ENCODE data around the gene MOK. TPM values are rescaled to one million over a fixed set of nuclear protein-coding genes. Genes with fewer than 3 reads are reported as not detected.

Gene MOK
- polyA plus RNA-seq, 1 donor from 2014 or later, result 63.6 TPM

DNA sequence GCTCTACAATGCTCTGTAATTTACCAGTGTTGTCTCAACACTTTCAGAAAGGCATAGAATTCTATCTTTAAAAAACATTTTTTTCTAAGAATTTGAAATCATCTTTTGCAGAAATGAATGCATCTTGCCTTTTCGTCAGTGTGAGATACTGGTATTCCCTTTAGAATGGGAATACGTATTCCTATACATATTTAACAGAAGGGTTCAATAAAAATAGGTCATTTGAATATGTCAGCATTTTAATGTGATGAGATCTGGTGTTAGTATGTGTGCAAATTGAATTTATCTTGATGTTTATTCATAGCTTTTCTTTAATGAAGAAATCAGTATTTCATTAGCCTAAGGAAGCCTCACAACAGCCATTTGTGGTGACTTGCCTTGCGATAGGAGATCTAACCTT, 121.1 kb downstream of the MOK start:
- Histone ChIP-seq H3K4me3 (ENCODE audit: low read length) (peak overlapping the region; percentile 57), H3K27ac (ENCODE audit: low read length) (peak overlapping the region; percentile 90), H3K9ac (ENCODE audit: low read length) (peak overlapping the region; percentile 56), H4K20me1 (ENCODE audit: insufficient read depth) (no peaks in the 10 kb centered on the region), H3K9me2 (ENCODE audit: insufficient read depth, low read length) (no peaks in the 10 kb centered on the region), H3K27me3 (ENCODE audit: insufficient read depth, low read depth, low read length) (no peaks in the 10 kb centered on the region), H3K36me3 (ENCODE audit: insufficient read depth, low read length) (no peaks in the 10 kb centered on the region), H3K4me2 (ENCODE audit: low read length) (peak overlapping the region; percentile 76), H2AFZ (ENCODE audit: low read depth, low read length) (no peak overlapping the region), H3K9me3 (ENCODE audit: low read length) (no peaks in the 10 kb centered on the region), H3K79me2 (replicated peaks; ENCODE audit: insufficient read depth, low read length) (peaks cover 36% of the 10 kb centered on the region), H3F3A (ENCODE audit: insufficient read depth, low read length, poor library complexity, severe bottlenecking) (peaks cover 10% of the 10 kb centered on the region)
- TF ChIP-seq, protein P1, sequence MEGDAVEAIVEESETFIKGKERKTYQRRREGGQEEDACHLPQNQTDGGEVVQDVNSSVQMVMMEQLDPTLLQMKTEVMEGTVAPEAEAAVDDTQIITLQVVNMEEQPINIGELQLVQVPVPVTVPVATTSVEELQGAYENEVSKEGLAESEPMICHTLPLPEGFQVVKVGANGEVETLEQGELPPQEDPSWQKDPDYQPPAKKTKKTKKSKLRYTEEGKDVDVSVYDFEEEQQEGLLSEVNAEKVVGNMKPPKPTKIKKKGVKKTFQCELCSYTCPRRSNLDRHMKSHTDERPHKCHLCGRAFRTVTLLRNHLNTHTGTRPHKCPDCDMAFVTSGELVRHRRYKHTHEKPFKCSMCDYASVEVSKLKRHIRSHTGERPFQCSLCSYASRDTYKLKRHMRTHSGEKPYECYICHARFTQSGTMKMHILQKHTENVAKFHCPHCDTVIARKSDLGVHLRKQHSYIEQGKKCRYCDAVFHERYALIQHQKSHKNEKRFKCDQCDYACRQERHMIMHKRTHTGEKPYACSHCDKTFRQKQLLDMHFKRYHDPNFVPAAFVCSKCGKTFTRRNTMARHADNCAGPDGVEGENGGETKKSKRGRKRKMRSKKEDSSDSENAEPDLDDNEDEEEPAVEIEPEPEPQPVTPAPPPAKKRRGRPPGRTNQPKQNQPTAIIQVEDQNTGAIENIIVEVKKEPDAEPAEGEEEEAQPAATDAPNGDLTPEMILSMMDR (IDR thresholded peaks at IDR 0.05; ENCODE audit: poor library complexity, severe bottlenecking), result no peak
- TF ChIP-seq MXI1 (conservative IDR thresholded peaks at IDR 0.05; ENCODE audit: poor library complexity, severe bottlenecking) (no peak), RAD21 (conservative IDR thresholded peaks at IDR 0.05) (no peak), EZH2 (IDR thresholded peaks at IDR 0.05; ENCODE audit: borderline replicate concordance, insufficient read depth, low read length, poor library complexity, severe bottlenecking) (no peak), TAF1 (IDR thresholded peaks at IDR 0.05; ENCODE audit: low read depth) (no peak), EP300 (conservative IDR thresholded peaks at IDR 0.05; ENCODE audit: poor library complexity, severe bottlenecking) (no peak), POLR2AphosphoS5 (IDR thresholded peaks at IDR 0.05) (no peak), SMC3 (conservative IDR thresholded peaks at IDR 0.05; ENCODE audit: poor library complexity) (no peak)
- TF ChIP-seq, protein P2, sequence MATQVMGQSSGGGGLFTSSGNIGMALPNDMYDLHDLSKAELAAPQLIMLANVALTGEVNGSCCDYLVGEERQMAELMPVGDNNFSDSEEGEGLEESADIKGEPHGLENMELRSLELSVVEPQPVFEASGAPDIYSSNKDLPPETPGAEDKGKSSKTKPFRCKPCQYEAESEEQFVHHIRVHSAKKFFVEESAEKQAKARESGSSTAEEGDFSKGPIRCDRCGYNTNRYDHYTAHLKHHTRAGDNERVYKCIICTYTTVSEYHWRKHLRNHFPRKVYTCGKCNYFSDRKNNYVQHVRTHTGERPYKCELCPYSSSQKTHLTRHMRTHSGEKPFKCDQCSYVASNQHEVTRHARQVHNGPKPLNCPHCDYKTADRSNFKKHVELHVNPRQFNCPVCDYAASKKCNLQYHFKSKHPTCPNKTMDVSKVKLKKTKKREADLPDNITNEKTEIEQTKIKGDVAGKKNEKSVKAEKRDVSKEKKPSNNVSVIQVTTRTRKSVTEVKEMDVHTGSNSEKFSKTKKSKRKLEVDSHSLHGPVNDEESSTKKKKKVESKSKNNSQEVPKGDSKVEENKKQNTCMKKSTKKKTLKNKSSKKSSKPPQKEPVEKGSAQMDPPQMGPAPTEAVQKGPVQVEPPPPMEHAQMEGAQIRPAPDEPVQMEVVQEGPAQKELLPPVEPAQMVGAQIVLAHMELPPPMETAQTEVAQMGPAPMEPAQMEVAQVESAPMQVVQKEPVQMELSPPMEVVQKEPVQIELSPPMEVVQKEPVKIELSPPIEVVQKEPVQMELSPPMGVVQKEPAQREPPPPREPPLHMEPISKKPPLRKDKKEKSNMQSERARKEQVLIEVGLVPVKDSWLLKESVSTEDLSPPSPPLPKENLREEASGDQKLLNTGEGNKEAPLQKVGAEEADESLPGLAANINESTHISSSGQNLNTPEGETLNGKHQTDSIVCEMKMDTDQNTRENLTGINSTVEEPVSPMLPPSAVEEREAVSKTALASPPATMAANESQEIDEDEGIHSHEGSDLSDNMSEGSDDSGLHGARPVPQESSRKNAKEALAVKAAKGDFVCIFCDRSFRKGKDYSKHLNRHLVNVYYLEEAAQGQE (IDR thresholded peaks at IDR 0.05; ENCODE audit: borderline replicate concordance), result no peak

DNA sequence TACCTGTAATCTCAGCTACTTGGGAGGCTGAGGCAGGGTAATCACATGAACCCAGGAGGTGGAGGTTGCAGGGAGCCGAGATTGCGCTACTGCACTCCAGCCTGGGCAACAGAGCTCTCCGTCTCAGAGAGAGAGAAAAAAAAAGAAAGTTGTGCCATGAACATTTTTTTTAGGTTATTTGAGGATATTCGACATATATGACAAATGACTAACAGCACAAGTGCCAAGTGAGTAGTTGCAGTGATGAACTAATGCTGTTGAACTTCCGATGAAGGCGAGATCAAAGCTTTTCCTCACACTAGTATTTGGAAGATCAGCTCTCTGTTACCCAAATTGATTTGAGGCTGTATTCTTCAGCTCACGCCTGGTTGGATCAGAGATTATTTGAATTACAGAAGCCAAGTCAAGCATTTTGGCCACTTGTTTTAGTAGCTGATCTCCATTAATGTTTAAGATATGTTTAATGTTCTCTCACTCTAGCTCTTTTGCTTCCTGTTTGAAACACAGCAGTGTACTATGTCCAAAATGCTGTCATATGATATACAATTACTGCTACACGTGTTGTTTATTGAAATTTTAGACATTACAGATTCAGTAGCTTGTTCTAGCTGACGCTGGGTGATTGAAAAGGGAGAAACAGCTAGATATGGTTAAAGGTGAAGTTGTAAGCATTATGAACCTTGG, 121.9 kb downstream of the MOK start:
- peaks cover 32% of the 10 kb centered on the region for H3K79me2 ChIP-seq (replicated peaks; ENCODE audit: insufficient read depth, low read length)
- H3K27ac ChIP-seq (ENCODE audit: low read length), result peak overlapping the region; percentile 90

More for the DNA sequence above, 121.9 kb downstream of the MOK start:
- TF ChIP-seq EP300 (conservative IDR thresholded peaks at IDR 0.05; ENCODE audit: poor library complexity, severe bottlenecking), result no peak
- no peak for TF ChIP-seq SMC3 (conservative IDR thresholded peaks at IDR 0.05; ENCODE audit: poor library complexity)
- no peak for TF ChIP-seq EZH2 (IDR thresholded peaks at IDR 0.05; ENCODE audit: borderline replicate concordance, insufficient read depth, low read length, poor library complexity, severe bottlenecking)
- no peak for TF ChIP-seq RAD21 (conservative IDR thresholded peaks at IDR 0.05)
- TF ChIP-seq POLR2AphosphoS5 (IDR thresholded peaks at IDR 0.05), result no peak
- no peak for TF ChIP-seq TAF1 (IDR thresholded peaks at IDR 0.05; ENCODE audit: low read depth)
- TF ChIP-seq, protein P2 (IDR thresholded peaks at IDR 0.05; ENCODE audit: borderline replicate concordance), result no peak
- no peak for TF ChIP-seq MXI1 (conservative IDR thresholded peaks at IDR 0.05; ENCODE audit: poor library complexity, severe bottlenecking)
- TF ChIP-seq, protein P1 (IDR thresholded peaks at IDR 0.05; ENCODE audit: poor library complexity, severe bottlenecking), result no peak
- Histone ChIP-seq H3K9me3 (ENCODE audit: low read length) (no peaks in the 10 kb centered on the region), H3K27me3 (ENCODE audit: insufficient read depth, low read depth, low read length) (no peaks in the 10 kb centered on the region), H4K20me1 (ENCODE audit: insufficient read depth) (no peaks in the 10 kb centered on the region), H3K36me3 (ENCODE audit: insufficient read depth, low read length) (no peaks in the 10 kb centered on the region), H3K4me3 (ENCODE audit: low read length) (peak overlapping the region; percentile 57), H3K4me2 (ENCODE audit: low read length) (peak overlapping the region; percentile 76), H2AFZ (ENCODE audit: low read depth, low read length) (no peak overlapping the region), H3K9me2 (ENCODE audit: insufficient read depth, low read length) (no peaks in the 10 kb centered on the region), H3K9ac (ENCODE audit: low read length) (peak overlapping the region; percentile 56), H3F3A (ENCODE audit: insufficient read depth, low read length, poor library complexity, severe bottlenecking) (peaks cover 10% of the 10 kb centered on the region)

Data from neural cell (in vitro differentiated cells).